ENCODE data around the gene SHLD2.
"Not testable (repeated sequence)": the region's sequence is repeated elsewhere in the genome, so short reads cannot be mapped to it uniquely, and the experiment has no call there.

Gene SHLD2

GRCh38 chr10:87149020-87149609, 54.1 kb downstream of the SHLD2 start:
- not testable (repeated sequence) for DNase-seq

- not testable (repeated sequence) for DNase-seq
Observed at GRCh38 chr10:87151516-87151915, 56.5 kb downstream of the SHLD2 start.

GRCh38 chr10:87156841-87157240, 61.8 kb downstream of the SHLD2 start:
- not testable (repeated sequence) for DNase-seq

DNA sequence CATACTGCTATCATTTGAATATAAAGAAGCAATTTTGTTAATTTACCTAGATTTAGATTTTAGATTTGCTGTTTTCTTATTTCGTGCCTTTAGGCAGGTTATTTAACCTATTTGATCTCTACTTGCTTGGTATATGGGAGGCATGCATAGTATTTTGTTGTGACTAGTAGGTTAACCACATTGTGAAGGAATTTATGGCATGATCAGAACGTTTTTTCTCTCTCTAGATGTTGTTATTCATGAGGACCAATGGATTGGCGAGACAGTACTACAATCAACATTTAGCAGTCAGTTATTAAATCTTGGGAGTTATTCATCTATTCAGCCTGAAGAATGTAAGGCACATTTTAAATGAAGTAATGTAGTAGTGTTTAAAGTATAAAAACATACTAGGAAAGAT, 62.8 kb downstream of the SHLD2 start:
- DNase-seq: peak; percentile 59

DNA sequence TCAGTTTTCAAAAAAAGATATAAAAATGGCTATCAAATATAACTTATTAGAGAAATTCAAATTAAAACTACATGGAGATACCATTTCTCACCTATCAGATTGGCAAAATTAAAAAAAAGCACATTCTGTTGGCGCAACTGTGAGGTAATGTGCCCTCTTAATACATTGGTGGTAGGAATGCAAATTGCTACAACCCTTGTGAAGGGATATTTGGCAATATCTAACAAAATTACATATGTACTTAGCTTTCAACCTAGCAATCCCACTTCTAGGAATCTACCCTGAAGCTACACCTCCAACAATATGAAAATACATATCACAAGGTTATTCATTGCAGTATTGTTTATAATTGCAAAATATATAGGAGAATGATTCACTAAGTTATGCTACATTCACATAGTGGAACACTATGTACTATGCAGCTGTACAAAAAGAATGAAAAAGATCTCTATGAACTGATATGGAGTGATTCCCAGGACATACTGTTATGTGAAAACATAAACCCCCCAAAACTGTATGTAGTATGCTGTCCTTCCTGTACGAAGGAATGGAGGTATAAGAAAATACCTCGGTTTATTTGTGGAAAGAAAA, 67.8 kb downstream of the SHLD2 start:
- DNase-seq: not testable (repeated sequence)

GRCh38 chr10:87163414-87163813, 68.4 kb downstream of the SHLD2 start:
- not testable (repeated sequence) for DNase-seq

DNA sequence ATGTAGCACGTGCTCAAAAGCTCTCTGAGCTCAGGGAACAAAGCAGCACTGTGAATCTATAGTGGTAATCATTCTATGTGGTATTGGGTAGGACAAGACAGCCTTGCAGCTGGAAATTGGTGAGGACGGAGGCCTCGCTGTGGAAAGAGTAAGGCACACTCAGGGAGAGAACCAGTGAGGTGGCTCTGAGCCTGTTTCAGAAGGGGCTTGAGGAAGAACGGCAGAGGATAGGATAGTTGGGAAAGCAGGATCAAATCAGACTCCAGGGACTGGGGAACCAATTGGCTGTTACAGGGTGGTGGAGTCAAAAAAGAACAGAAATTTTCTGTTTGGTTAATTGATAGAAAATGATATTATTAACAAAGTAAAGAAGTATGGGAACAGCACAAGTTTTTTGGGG, 74.9 kb downstream of the SHLD2 start:
- not testable (repeated sequence) for DNase-seq

- not testable (repeated sequence) for DNase-seq
Observed at GRCh38 chr10:87170705-87171104, 75.7 kb downstream of the SHLD2 start.

DNA sequence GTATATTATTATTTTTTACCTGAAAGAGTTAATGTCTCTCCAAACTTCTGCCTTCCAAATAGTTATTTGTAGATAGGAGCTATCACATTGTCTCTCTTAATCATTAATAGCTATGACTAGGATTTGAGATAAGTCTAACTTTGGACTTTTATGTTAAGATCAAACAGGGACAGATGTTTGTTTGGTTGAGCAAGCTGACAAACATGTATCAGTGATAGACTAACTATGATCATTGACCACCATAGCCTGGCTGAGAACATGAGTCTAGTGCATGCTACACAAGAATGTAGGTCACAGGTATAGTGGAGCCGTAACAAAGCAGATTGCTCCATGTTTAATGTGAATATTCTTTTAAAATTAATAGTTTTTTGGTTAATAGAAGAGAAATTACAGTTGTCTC, 76.7 kb downstream of the SHLD2 start:
- DNase-seq: not testable (repeated sequence)

DNA sequence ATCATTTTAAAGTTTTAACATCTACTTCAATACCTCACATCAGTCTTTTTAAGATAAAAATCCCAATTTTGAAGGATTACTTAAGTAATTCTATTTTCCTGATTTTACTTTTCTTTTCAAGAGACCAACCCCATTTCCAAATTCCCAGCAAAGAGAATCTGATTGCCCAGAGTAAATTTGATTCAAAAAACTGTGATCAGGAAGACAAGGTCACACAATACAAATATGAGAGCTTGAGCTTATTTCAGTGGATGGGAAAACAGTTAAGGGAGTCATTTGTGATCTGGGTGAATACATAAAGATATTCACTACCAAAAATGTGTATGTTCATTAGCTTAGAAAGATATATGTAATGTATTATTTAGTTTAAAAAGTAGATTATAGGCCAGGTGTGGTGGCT, 77.2 kb downstream of the SHLD2 start:
- not testable (repeated sequence) for DNase-seq

GRCh38 chr10:87177587-87177986, 82.6 kb downstream of the SHLD2 start:
- not testable (repeated sequence) for DNase-seq

- not testable (repeated sequence) for DNase-seq
Observed at GRCh38 chr10:87184421-87184820, 89.4 kb downstream of the SHLD2 start.

DNA sequence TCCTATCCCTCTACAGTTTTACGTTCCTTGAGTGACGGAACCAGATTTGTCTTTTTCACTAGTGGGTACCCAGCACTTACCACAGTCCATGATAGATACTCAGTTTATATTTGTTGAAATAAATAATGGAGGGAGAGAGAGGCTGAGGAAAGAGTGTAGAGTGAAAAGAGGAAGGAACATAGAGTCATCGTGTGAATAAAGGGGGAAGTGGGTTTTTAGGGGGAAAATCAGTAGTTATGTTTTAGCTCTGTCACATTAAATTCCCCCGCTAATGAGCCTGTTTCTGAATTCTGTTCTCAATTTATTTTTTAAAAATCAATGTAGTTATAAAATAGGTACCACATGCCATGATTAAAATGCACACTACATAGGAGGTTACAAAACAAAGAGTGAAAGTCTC, 91.0 kb downstream of the SHLD2 start:
- not testable (repeated sequence) for DNase-seq

DNA sequence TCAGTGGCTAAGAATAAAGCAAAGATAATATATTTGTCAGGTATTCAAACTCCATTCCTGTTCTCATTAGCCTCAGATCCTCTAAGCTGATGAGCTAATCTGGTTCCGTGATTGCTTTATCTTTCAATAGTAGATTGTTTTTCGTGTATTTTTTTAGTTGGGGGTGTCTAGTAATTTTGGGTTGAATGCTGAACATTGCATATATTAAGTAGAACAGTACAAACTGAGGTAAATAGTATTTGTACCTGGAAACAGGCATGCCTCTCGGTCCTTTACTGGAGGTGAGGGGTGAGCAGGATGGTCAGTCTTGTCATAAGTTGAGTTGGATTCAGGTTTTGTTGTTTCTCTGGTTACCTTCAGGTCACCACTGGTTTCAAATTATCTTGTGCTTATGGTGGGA, 92.6 kb downstream of the SHLD2 start:
- DNase-seq: not testable (repeated sequence)

DNA sequence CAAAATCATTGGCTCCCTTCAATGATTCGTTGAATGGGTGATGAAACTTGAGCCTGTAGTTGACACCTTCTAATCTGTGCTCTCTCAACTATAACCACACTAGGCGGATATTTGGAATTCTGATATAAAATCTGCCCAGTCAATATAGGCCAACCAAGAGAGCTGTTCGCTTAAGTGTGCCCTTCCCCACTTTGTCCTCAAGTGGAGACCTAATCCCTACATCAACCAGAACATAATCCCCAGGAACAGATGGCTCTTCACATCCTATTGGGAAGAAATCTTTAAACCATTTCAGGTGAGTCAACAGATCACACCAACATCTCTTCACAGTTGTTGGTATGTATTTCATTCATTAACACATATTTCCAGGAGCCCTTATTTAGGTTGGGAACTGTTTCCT, 96.8 kb downstream of the SHLD2 start:
- DNase-seq: not testable (repeated sequence)

- peak; percentile 31 for DNase-seq
Observed at GRCh38 chr10:87200924-87201323, 105.9 kb downstream of the SHLD2 start.

DNA sequence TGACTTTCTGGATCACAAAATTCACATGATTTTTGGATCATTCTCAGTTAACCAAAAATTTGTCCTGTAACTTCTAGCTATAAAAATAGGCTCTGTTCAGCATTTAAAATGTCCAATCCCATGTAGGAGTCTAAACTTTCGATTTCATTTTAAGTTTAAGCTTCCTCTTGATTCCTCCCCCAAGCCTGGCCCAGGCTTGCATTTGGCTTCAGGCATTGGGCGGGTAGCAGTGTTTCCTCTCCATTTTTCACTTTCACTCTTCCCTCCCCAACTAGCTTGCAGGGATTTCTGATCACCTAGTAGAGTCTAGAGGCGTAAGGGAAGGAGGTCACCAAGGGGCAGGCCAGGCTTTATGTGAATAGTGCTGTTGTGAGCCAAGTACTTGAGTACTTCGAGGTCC, 109.8 kb downstream of the SHLD2 start:
- DNase-seq: not testable (repeated sequence)

DNA sequence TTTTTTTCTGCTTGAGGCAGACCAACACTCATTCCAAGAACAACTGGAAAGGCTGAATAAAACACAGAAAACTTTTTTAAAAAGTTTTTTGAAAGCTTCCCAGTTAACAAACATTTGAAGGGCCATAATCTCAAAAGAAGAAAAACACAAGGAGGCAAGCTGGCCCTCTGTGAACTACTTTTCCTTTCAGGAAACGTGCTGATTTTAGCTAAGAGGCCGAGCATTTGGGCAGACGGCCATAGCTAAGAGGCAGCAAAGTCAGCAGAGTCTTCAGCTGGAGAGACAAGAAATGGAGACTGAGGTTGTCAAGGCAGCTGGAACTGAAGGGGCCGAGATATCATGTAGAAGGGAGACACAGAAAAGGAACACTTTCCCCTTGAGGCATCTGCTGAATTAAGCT, 111.9 kb downstream of the SHLD2 start:
- DNase-seq: not testable (repeated sequence)

GRCh38 chr10:87210309-87210708, 115.3 kb downstream of the SHLD2 start:
- not testable (repeated sequence) for DNase-seq

- not testable (repeated sequence) for DNase-seq
Observed at GRCh38 chr10:87211848-87212247, 116.8 kb downstream of the SHLD2 start.

- DNase-seq: not testable (repeated sequence)
Observed at GRCh38 chr10:87213150-87213765, 118.3 kb downstream of the SHLD2 start.

DNA sequence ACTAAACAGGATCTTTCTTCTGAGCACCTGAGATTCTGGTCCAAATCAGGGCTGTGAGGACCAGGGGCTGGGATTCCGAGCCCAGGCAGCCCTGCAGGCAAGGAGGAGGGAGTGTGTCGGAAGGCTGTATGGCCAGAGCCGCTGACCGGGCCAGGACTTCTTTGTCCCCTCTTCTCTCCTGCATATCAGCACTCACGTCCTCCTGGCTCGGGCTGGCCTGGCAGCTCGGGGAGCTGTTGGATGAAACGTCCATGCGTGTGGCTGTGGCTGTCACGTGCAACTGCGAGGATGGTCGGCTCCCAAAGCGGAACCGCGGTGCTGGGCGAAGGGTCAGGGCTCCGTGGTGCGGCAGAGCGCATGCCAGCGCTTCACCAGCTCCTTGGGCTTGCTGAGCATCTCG, 118.8 kb downstream of the SHLD2 start:
- not testable (repeated sequence) for DNase-seq

- DNase-seq: not testable (repeated sequence)
Observed at GRCh38 chr10:87216120-87216519, 121.1 kb downstream of the SHLD2 start.

DNA sequence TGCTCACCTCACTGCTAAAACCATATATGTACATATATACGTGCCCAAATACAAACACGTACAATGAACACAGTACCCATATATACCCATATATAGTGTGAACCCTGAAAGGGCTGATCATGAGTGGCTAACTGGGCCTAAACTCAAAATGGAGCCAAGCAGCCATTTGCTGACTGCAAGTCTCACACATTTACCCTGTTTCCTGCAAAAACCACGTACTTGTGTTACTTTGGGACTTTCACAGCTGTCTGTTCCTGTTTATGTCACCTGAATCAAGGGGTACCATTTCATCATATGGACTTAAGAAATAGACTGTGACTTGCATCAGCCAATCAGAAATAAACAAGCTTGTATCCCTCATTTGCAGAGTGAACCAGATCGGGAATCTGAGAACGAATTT, 124.4 kb downstream of the SHLD2 start:
- not testable (repeated sequence) for DNase-seq
